Measurements from ENCODE around the gene APBA1. TPM values are rescaled to one million over a fixed set of nuclear protein-coding genes. Genes with fewer than 3 reads are reported as not detected.

Gene APBA1
- polyA plus RNA-seq, 1 of the 3 experiments (the other 2 are of a cell fraction) = 3.1 TPM

- Histone ChIP-seq H3K79me2 (ENCODE audit: insufficient read depth) (no peaks in the 10 kb centered on the region), H3K4me1 (ENCODE audit: control insufficient read depth in 1 of 2, insufficient read depth in 2 of 2, low read depth in 1 of 2, low read length in 1 of 2) (no peaks in the 10 kb centered on the region), H3K27ac (ENCODE audit: low read depth in 2 of 2, low read length in 1 of 2) (no peak overlapping the region), H3K4me2 (no peak overlapping the region), H3K9me3 (no peaks in the 10 kb centered on the region), H2AFZ (ENCODE audit: low read depth) (no peak overlapping the region), H3K27me3 (ENCODE audit: insufficient read depth) (no peaks in the 10 kb centered on the region), H3K4me3 (ENCODE audit: low read depth in 2 of 2, low read length in 1 of 2) (no peak overlapping the region), H3K36me3 (replicated peaks in 1 of 2; ENCODE audit: control insufficient read depth in 1 of 2, insufficient read depth in 2 of 2, low read length in 1 of 2) (no peaks in the 10 kb centered on the region), H4K20me1 (ENCODE audit: insufficient read depth) (no peaks in the 10 kb centered on the region), H3K9me2 (no peaks in the 10 kb centered on the region), H3K9ac (no peak overlapping the region), H3F3A (replicated peaks; ENCODE audit: insufficient read depth) (no peaks in the 10 kb centered on the region)
- ChIA-PET POLR2A (no interaction called here), CTCF (no interaction called here)
- no peak for DNase-seq
- 88% methylated on average over 2 of the region's 2 CpGs for WGBS (ENCODE audit: low lambda C conversion rate)
- no peak for TF ChIP-seq REST (IDR thresholded peaks at IDR 0.05; ENCODE audit: low read depth, low read length)
- TF ChIP-seq RAD21 (IDR thresholded peaks at IDR 0.05; ENCODE audit: low read length) = no peak
- no peak for TF ChIP-seq TCF12 (IDR thresholded peaks at IDR 0.05)
Measured at GRCh38 chr9:69526699-69527098, 145.5 kb downstream of the APBA1 start.

- H3K36me3 ChIP-seq (replicated peaks in 1 of 2; ENCODE audit: control insufficient read depth in 1 of 2, insufficient read depth in 2 of 2, low read length in 1 of 2) = no peaks in the 10 kb centered on the region
- DNase-seq = no peak
- H3K27ac ChIP-seq (ENCODE audit: low read depth in 2 of 2, low read length in 1 of 2) = no peak overlapping the region
- H3F3A ChIP-seq (replicated peaks; ENCODE audit: insufficient read depth) = no peaks in the 10 kb centered on the region
- H2AFZ ChIP-seq (ENCODE audit: low read depth) = no peak overlapping the region
- no peak overlapping the region for H3K4me2 ChIP-seq
- TF ChIP-seq JUND (IDR thresholded peaks at IDR 0.05) = no peak
- TF ChIP-seq CTCF (IDR thresholded peaks at IDR 0.05) = no peak
- no peak for TF ChIP-seq TEAD4 (IDR thresholded peaks at IDR 0.05; ENCODE audit: borderline replicate concordance, insufficient read depth)
- no peak for TF ChIP-seq MAX (IDR thresholded peaks at IDR 0.05; ENCODE audit: low read depth)
- no peak for TF ChIP-seq RFX5 (IDR thresholded peaks at IDR 0.05; ENCODE audit: low read length)
- TF ChIP-seq NFIC (IDR thresholded peaks at IDR 0.05; ENCODE audit: borderline replicate concordance) = no peak
- TF ChIP-seq GATA2 (CRISPR knock-in tag; IDR thresholded peaks at IDR 0.05) = no peak
- TF ChIP-seq ZBTB33 (IDR thresholded peaks at IDR 0.05; ENCODE audit: borderline replicate concordance, low read depth) = no peak
- TF ChIP-seq RXRA (IDR thresholded peaks at IDR 0.05; ENCODE audit: borderline replicate concordance, low read depth) = no peak
- TF ChIP-seq ELF1 (IDR thresholded peaks at IDR 0.05) = no peak
- TF ChIP-seq RAD21 (IDR thresholded peaks at IDR 0.05; ENCODE audit: low read length) = no peak
- no peak for TF ChIP-seq REST (IDR thresholded peaks at IDR 0.05; ENCODE audit: low read depth, low read length)
- no peak for TF ChIP-seq NRF1 (IDR thresholded peaks at IDR 0.05; ENCODE audit: low read depth, low read length)
- TF ChIP-seq TCF12 (IDR thresholded peaks at IDR 0.05) = no peak
- TF ChIP-seq YY1 (IDR thresholded peaks at IDR 0.05; ENCODE audit: low read depth) = no peak
- POLR2A ChIA-PET = no interaction called here
- H3K9me3 ChIP-seq = no peaks in the 10 kb centered on the region
- no peaks in the 10 kb centered on the region for H3K27me3 ChIP-seq (ENCODE audit: insufficient read depth)
- no peaks in the 10 kb centered on the region for H3K9me2 ChIP-seq
- H3K9ac ChIP-seq = no peak overlapping the region
- H4K20me1 ChIP-seq (ENCODE audit: insufficient read depth) = no peaks in the 10 kb centered on the region
- 0 out of 2 replicates have a peak, but pooled peaks cover 3% of the 10 kb centered on the region for H3K79me2 ChIP-seq (ENCODE audit: insufficient read depth)
- WGBS (ENCODE audit: low lambda C conversion rate) = 63% methylated on average over 5 of the region's 5 CpGs
- CTCF ChIA-PET = interaction anchor here (0.6 kb wide), 1 partner anchor 1908 kb away, joined by 4 read pairs; no protein-coding TSS in a partner anchor
- H3K4me1 ChIP-seq (ENCODE audit: control insufficient read depth in 1 of 2, insufficient read depth in 2 of 2, low read depth in 1 of 2, low read length in 1 of 2) = no peaks in the 10 kb centered on the region
- H3K4me3 ChIP-seq (ENCODE audit: low read depth in 2 of 2, low read length in 1 of 2) = no peak overlapping the region
Measured at GRCh38 chr9:69519470-69520240, 152.5 kb downstream of the APBA1 start.
